Osteocyte (in vitro differentiated cells): ENCODE data around the gene STPG1. TPM values are rescaled to one million over a fixed set of nuclear protein-coding genes. Genes with fewer than 3 reads are reported as not detected.

Source experiments
- DNase-seq: peaks from one replicate; pipeline ENCODE4 v3.0.0; 2021; ENCODE audit warnings: mixed read lengths; ENCODE audit not compliant: unreplicated experiment; ENCODE audit errors: extremely low spot score
- H3K27ac Mint-ChIP-seq: one replicate; pipeline ENCODE4 v1.8.0; 2021; ENCODE audit warnings: mild to moderate bottlenecking, mixed read lengths; ENCODE audit not compliant: unreplicated experiment
- H3K27me3 Mint-ChIP-seq: one replicate; pipeline ENCODE4 v1.8.0; 2021; ENCODE audit warnings: mixed read lengths; ENCODE audit not compliant: unreplicated experiment
- H3K36me3 Mint-ChIP-seq: one replicate; pipeline ENCODE4 v1.8.0; 2021; ENCODE audit warnings: mixed read lengths; ENCODE audit not compliant: unreplicated experiment
- H3K4me1 Mint-ChIP-seq: one replicate; pipeline ENCODE4 v1.8.0; 2021; ENCODE audit warnings: mixed read lengths; ENCODE audit not compliant: unreplicated experiment
- H3K4me3 Mint-ChIP-seq: one replicate; pipeline ENCODE4 v1.8.0; 2021; ENCODE audit warnings: mild to moderate bottlenecking, moderate library complexity, mixed read lengths; ENCODE audit not compliant: unreplicated experiment
- H3K9me3 Mint-ChIP-seq: one replicate; pipeline ENCODE4 v1.8.0; 2021; ENCODE audit warnings: mixed read lengths; ENCODE audit not compliant: unreplicated experiment
- CTCF ChIP-seq: fragments of 200-600 bp; sonication (generic); IDR thresholded peaks from 2 replicates; pipeline ENCODE4 v1.5.0; 2021; ENCODE audit warnings: antibody characterized with exemption, mild to moderate bottlenecking, moderate library complexity
- total RNA-seq: library from RNA; stranded (reverse); gene quantifications from 2 replicates; pipeline ENCODE4 v1.2.1, GENCODE V29; 2021

Gene STPG1
- total RNA-seq, 1 donor from 2014 or later = 5.3 TPM

GRCh38 chr1:24373044-24373443, 40.5 kb downstream of the STPG1 start:
- Mint-ChIP-seq H3K4me1 (peaks cover 7% of the 10 kb centered on the region), H3K4me3 (no peak overlapping the region), H3K27me3 (no peaks in the 10 kb centered on the region), H3K36me3 (peaks cover 5% of the 10 kb centered on the region), H3K27ac (no peak overlapping the region), H3K9me3 (no peaks in the 10 kb centered on the region)
- no peak for TF ChIP-seq CTCF
- DNase-seq = no peak

DNA sequence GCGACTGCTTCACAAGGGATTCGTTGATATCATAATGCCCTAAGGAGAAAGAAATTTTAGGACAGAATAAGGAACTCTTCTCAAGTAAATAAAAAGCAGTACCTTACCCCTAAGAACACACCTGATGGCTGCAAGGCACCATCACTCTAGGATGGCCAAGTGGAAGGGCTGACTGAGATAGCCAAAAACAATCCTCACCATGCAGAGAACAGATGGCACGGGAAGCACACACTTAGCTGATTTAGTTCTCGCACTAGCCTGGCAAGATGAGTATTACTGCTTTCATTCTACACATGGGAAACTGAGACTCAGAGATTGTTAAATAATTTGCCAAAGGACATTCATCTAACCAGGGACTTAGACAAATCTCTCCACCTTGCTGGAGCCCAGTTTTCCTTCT, 43.8 kb downstream of the STPG1 start:
- DNase-seq = no peak
- H3K36me3 Mint-ChIP-seq = peaks cover 1% of the 10 kb centered on the region
- no peaks in the 10 kb centered on the region for H3K9me3 Mint-ChIP-seq
- peaks cover 13% of the 10 kb centered on the region for H3K4me1 Mint-ChIP-seq
- H3K27me3 Mint-ChIP-seq = no peaks in the 10 kb centered on the region
- no peak overlapping the region for H3K27ac Mint-ChIP-seq
- no peak for TF ChIP-seq CTCF
- no peak overlapping the region for H3K4me3 Mint-ChIP-seq

DNA sequence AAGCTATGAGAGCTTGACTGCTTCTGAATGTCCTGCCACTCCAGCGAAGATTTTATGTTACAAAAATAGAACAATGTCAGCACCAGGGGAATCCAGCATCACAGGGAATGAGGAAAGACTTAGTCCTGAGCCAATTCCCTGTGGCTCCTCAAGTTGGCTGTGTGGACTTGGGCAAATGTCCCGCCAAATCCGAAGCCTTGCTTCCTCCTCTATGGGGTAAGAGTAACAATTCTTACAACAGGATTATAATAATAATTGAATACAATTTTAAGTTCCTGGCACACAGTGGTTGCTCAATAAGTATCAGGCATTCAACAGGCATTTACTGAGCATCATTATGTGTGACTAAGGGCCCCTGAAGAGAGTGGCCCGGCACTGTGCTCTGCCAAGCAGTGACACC, 44.4 kb downstream of the STPG1 start:
- TF ChIP-seq CTCF = no peak
- no peak overlapping the region for H3K4me3 Mint-ChIP-seq
- H3K9me3 Mint-ChIP-seq = no peaks in the 10 kb centered on the region
- no peaks in the 10 kb centered on the region for H3K27me3 Mint-ChIP-seq
- peaks cover 1% of the 10 kb centered on the region for H3K36me3 Mint-ChIP-seq
- no peak for DNase-seq
- H3K27ac Mint-ChIP-seq = no peak overlapping the region
- peaks cover 19% of the 10 kb centered on the region for H3K4me1 Mint-ChIP-seq

DNA sequence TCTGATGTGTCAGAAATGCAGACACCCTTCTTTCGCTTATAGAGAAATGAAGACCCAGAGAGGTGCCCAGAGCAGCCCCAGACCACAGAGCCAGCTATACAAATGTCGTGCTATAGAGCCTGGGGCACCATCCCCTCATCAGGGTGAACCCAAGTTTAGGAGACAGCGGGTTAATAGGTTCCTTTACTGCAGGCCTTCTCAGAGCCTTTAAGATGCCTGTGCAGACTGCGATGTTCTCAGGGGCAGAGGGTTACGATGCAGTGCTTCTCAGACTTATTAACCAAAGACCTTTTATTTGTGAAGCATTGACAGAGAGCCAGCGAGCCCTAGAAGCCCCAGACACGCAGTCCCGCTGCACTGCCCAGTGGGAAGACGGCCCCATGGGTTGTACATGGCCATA, 46.9 kb downstream of the STPG1 start:
- peaks cover 1% of the 10 kb centered on the region for H3K36me3 Mint-ChIP-seq
- DNase-seq = no peak
- no peak for TF ChIP-seq CTCF
- H3K9me3 Mint-ChIP-seq = no peaks in the 10 kb centered on the region
- H3K4me3 Mint-ChIP-seq = no peak overlapping the region
- H3K27me3 Mint-ChIP-seq = no peaks in the 10 kb centered on the region
- peaks cover 34% of the 10 kb centered on the region for H3K4me1 Mint-ChIP-seq
- no peak overlapping the region for H3K27ac Mint-ChIP-seq

DNA sequence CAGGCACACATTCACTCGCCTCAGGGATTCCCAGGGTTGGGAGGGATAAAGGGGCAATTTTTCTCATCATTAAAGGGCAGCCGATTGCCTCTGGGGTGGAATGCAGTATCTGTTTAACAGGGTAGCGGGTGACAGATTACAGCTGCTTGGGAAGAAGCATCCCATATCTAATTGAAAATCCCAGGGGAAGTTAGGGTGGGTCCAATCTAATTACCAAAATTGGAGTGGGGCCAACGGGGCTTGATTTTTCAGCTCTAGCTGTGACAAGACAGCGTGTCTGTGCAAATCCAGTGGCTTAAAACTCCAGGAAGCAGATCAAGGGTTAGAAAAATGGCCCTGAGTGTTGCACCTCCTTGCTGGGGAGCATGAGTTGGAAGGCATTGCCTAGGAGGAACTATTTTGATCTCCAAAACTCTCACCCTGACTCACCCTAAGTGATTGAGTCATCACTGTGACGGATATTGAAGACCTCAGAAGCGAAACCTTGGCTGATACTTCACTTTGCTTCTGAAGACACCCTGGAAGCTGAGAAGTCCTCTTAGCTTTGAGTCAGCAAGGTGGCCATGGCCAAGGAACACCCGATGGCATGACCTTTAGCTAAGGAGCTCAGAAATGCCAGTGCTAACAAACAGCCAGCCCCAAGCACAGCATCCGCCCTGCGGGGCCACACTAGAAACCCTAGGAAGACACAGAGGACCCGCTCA, 48.5 kb downstream of the STPG1 start:
- no peaks in the 10 kb centered on the region for H3K9me3 Mint-ChIP-seq
- no peaks in the 10 kb centered on the region for H3K27me3 Mint-ChIP-seq
- DNase-seq = no peak
- peak overlapping the region; percentile 53 for H3K27ac Mint-ChIP-seq
- H3K4me1 Mint-ChIP-seq = peaks cover 34% of the 10 kb centered on the region
- no peak for TF ChIP-seq CTCF
- peaks cover 6% of the 10 kb centered on the region for H3K36me3 Mint-ChIP-seq
- no peak overlapping the region for H3K4me3 Mint-ChIP-seq
